Measurements from ENCODE around the gene BCAS3.

Gene BCAS3

GRCh38 chr17:60782742-60783141 is 105.1 kb downstream of the BCAS3 start:
- Histone ChIP-seq H3K27ac (ENCODE audit: poor library complexity, severe bottlenecking) (no peak overlapping the region), H3K9me3 (ENCODE audit: severe bottlenecking) (no peaks in the 10 kb centered on the region), H3K4me3 (ENCODE audit: severe bottlenecking) (no peak overlapping the region), H3K4me1 (ENCODE audit: insufficient read depth, poor library complexity, severe bottlenecking) (no peaks in the 10 kb centered on the region), H3K36me3 (ENCODE audit: low read depth) (no peaks in the 10 kb centered on the region), H3K27me3 (ENCODE audit: insufficient read depth, poor library complexity, severe bottlenecking) (no peaks in the 10 kb centered on the region)
- DNase-seq (ENCODE audit: low spot score) (no peak), ATAC-seq (ENCODE audit: low read depth) (no peak)
- TF ChIP-seq, protein P1, sequence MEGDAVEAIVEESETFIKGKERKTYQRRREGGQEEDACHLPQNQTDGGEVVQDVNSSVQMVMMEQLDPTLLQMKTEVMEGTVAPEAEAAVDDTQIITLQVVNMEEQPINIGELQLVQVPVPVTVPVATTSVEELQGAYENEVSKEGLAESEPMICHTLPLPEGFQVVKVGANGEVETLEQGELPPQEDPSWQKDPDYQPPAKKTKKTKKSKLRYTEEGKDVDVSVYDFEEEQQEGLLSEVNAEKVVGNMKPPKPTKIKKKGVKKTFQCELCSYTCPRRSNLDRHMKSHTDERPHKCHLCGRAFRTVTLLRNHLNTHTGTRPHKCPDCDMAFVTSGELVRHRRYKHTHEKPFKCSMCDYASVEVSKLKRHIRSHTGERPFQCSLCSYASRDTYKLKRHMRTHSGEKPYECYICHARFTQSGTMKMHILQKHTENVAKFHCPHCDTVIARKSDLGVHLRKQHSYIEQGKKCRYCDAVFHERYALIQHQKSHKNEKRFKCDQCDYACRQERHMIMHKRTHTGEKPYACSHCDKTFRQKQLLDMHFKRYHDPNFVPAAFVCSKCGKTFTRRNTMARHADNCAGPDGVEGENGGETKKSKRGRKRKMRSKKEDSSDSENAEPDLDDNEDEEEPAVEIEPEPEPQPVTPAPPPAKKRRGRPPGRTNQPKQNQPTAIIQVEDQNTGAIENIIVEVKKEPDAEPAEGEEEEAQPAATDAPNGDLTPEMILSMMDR (IDR thresholded peaks at IDR 0.05; ENCODE audit: poor library complexity, severe bottlenecking) = no peak

DNA sequence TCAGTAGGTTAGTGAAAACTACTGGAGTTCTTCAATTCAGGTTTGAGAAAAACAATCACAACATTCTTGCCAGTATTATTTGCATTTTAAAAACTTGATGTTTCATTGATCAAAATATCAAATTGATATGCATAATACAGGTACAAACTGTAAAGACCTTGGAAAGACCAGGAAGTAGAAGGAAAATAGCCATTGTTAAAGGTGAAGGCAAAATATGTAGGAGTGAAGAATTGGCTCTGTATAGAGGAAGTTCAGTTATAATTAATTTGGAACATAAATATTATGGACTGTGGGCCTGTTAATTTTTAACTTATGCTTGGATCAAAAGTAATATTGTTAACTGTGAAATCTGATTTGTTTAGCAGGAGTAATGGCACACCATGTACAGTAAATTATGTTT is 112.6 kb downstream of the BCAS3 start:
- H3K36me3 ChIP-seq (ENCODE audit: low read depth) = no peaks in the 10 kb centered on the region
- no peaks in the 10 kb centered on the region for H3K4me1 ChIP-seq (ENCODE audit: insufficient read depth, poor library complexity, severe bottlenecking)
- ATAC-seq (ENCODE audit: low read depth) (no peak), DNase-seq (ENCODE audit: low spot score) (no peak)
- H3K4me3 ChIP-seq (ENCODE audit: severe bottlenecking) = no peak overlapping the region
- no peaks in the 10 kb centered on the region for H3K27me3 ChIP-seq (ENCODE audit: insufficient read depth, poor library complexity, severe bottlenecking)
- TF ChIP-seq, protein P1 (IDR thresholded peaks at IDR 0.05; ENCODE audit: poor library complexity, severe bottlenecking) = no peak
- H3K9me3 ChIP-seq (ENCODE audit: severe bottlenecking) = no peaks in the 10 kb centered on the region
- no peak overlapping the region for H3K27ac ChIP-seq (ENCODE audit: poor library complexity, severe bottlenecking)

- no peak for DNase-seq (ENCODE audit: low spot score)
- no peak for ATAC-seq (ENCODE audit: low read depth)
Observed at GRCh38 chr17:60792250-60792898, 114.7 kb downstream of the BCAS3 start.

GRCh38 chr17:60798576-60798975 is 120.9 kb downstream of the BCAS3 start:
- no peak for ATAC-seq (ENCODE audit: low read depth)
- Histone ChIP-seq H3K9me3 (ENCODE audit: severe bottlenecking) (no peaks in the 10 kb centered on the region), H3K36me3 (ENCODE audit: low read depth) (no peaks in the 10 kb centered on the region), H3K27me3 (ENCODE audit: insufficient read depth, poor library complexity, severe bottlenecking) (no peaks in the 10 kb centered on the region), H3K27ac (ENCODE audit: poor library complexity, severe bottlenecking) (no peak overlapping the region), H3K4me1 (ENCODE audit: insufficient read depth, poor library complexity, severe bottlenecking) (no peaks in the 10 kb centered on the region), H3K4me3 (ENCODE audit: severe bottlenecking) (no peak overlapping the region)
- TF ChIP-seq, protein P1 (IDR thresholded peaks at IDR 0.05; ENCODE audit: poor library complexity, severe bottlenecking) = no peak
- DNase-seq (ENCODE audit: low spot score) = no peak

More at GRCh38 chr17:60792250-60792898, 114.7 kb downstream of the BCAS3 start:
- H3K9me3 ChIP-seq (ENCODE audit: severe bottlenecking) = no peaks in the 10 kb centered on the region
- no peaks in the 10 kb centered on the region for H3K27me3 ChIP-seq (ENCODE audit: insufficient read depth, poor library complexity, severe bottlenecking)
- no peak overlapping the region for H3K4me3 ChIP-seq (ENCODE audit: severe bottlenecking)
- H3K36me3 ChIP-seq (ENCODE audit: low read depth) = no peaks in the 10 kb centered on the region
- TF ChIP-seq, protein P1 (IDR thresholded peaks at IDR 0.05; ENCODE audit: poor library complexity, severe bottlenecking) = no peak
- no peaks in the 10 kb centered on the region for H3K4me1 ChIP-seq (ENCODE audit: insufficient read depth, poor library complexity, severe bottlenecking)
- no peak overlapping the region for H3K27ac ChIP-seq (ENCODE audit: poor library complexity, severe bottlenecking)

DNA sequence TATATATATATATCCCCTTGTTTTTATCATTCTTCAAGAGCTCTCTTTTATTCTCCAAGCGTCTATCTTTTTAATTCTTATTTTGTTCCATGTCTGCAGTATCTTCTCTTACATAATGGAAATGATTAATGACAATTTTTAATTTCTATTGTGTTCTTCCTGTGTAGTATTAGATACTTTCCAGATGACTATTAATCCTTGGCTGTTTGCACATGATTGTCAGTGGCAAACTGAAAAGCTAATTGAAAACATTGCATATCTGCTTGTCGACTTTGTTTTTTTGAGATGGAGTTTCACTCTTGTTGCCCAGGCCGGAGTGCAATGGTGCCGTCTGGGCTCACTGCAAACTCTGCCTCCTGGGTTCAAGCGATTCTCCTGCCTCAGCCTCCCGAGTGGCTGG is 124.7 kb downstream of the BCAS3 start:
- Histone ChIP-seq H3K36me3 (ENCODE audit: low read depth) (no peaks in the 10 kb centered on the region), H3K9me3 (ENCODE audit: severe bottlenecking) (no peaks in the 10 kb centered on the region), H3K4me3 (ENCODE audit: severe bottlenecking) (no peak overlapping the region), H3K27ac (ENCODE audit: poor library complexity, severe bottlenecking) (no peak overlapping the region), H3K4me1 (ENCODE audit: insufficient read depth, poor library complexity, severe bottlenecking) (no peaks in the 10 kb centered on the region), H3K27me3 (ENCODE audit: insufficient read depth, poor library complexity, severe bottlenecking) (no peaks in the 10 kb centered on the region)
- no peak for ATAC-seq (ENCODE audit: low read depth)
- TF ChIP-seq, protein P1 (IDR thresholded peaks at IDR 0.05; ENCODE audit: poor library complexity, severe bottlenecking) = no peak
- no peak for DNase-seq (ENCODE audit: low spot score)

All from RWPE2 (cell line).